Nephron (organoid): ENCODE measurements around the gene GINS2.

Experiments used
- H3K27ac Mint-ChIP-seq, 3 experiments: 2 replicates each; pipeline ENCODE4 v1.8.0; 2020; ENCODE audit warnings: mixed read lengths in 3 of 3, mild to moderate bottlenecking in 2 of 3, moderate library complexity in 1 of 3
- H3K27me3 Mint-ChIP-seq: 2 replicates; pipeline ENCODE4 v1.8.0; 2021; ENCODE audit warnings: low read depth, mild to moderate bottlenecking, moderate library complexity, mixed read lengths
- H3K36me3 Mint-ChIP-seq: 2 replicates; pipeline ENCODE4 v1.8.0; 2020; ENCODE audit warnings: low read depth, mixed read lengths
- H3K4me1 Mint-ChIP-seq: 2 replicates; pipeline ENCODE4 v1.8.0; 2020; ENCODE audit warnings: mixed read lengths
- H3K4me3 Mint-ChIP-seq, 3 experiments: 2 replicates each; pipeline ENCODE4 v1.8.0; 2020; ENCODE audit warnings: mild to moderate bottlenecking in 3 of 3, mixed read lengths in 3 of 3, moderate library complexity in 2 of 3
- H3K9me3 Mint-ChIP-seq: 2 replicates; pipeline ENCODE4 v1.8.0; 2020; ENCODE audit warnings: mixed read lengths
- TF ChIP-seq, protein P1 (sequence below), 3 experiments: fragments of 200-600 bp; sonication (generic); IDR thresholded peaks; one replicate each; pipeline ENCODE4 v1.5.0; 2021; ENCODE audit warnings: antibody characterized with exemption in 3 of 3; ENCODE audit not compliant: unreplicated experiment in 3 of 3

GINS2 gene

DNA sequence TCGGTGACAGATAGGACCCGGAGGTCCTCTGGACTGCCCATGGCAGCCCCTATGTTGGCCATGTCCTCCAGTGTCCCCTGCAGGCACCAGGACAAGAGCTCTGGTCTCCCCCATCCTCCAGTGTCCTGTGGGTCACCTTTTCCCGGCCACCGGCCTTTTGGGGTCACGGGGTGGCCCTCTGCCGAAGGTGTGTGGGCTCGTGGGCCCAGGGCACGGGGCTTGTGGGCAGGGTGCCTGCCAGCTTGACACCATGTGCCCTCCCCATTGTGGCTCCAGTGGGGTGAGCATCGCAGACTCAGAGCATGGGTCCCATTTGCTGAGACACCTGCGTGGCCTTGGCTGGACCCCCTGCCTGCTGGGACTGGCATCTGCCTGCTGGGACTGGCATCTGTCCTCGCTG lies 57.5 kb downstream of the GINS2 start:
- Mint-ChIP-seq H3K27me3 (no peaks in the 10 kb centered on the region), H3K4me3 (no peak overlapping the region), H3K27ac (no peak overlapping the region), H3K9me3 (peaks cover 3% of the 10 kb centered on the region), H3K36me3 (peaks cover 19% of the 10 kb centered on the region), H3K4me1 (peaks cover 23% of the 10 kb centered on the region)
- TF ChIP-seq, protein P1, sequence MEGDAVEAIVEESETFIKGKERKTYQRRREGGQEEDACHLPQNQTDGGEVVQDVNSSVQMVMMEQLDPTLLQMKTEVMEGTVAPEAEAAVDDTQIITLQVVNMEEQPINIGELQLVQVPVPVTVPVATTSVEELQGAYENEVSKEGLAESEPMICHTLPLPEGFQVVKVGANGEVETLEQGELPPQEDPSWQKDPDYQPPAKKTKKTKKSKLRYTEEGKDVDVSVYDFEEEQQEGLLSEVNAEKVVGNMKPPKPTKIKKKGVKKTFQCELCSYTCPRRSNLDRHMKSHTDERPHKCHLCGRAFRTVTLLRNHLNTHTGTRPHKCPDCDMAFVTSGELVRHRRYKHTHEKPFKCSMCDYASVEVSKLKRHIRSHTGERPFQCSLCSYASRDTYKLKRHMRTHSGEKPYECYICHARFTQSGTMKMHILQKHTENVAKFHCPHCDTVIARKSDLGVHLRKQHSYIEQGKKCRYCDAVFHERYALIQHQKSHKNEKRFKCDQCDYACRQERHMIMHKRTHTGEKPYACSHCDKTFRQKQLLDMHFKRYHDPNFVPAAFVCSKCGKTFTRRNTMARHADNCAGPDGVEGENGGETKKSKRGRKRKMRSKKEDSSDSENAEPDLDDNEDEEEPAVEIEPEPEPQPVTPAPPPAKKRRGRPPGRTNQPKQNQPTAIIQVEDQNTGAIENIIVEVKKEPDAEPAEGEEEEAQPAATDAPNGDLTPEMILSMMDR (IDR thresholded peaks at IDR 0.05; ENCODE audit: unreplicated experiment in 3 of 3): no peak

DNA sequence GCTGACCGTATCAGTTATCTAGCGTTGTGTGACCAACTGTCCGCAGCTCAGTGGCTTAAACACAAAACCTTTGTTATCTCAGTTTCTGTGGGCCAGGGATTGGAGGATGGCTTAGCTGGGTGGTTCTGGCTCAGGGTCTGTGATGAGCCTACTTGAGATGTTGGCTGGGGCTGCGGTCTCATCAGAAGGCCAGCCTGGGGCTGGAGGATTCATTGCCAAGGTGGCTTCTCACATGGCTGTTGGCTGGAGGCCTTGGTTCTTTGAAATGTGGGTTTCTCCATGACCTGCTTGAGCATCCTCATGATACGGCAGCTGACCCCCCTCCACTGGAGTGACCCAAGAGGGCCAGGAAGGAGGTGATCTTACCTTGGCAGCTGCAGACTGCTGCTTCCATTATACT lies 58.9 kb downstream of the GINS2 start:
- TF ChIP-seq, protein P1 (IDR thresholded peaks at IDR 0.05; ENCODE audit: unreplicated experiment in 3 of 3): no peak
- Mint-ChIP-seq H3K4me3 (no peak overlapping the region), H3K27ac (no peak overlapping the region), H3K27me3 (no peaks in the 10 kb centered on the region), H3K36me3 (peaks cover 19% of the 10 kb centered on the region), H3K9me3 (peaks cover 3% of the 10 kb centered on the region), H3K4me1 (peaks cover 31% of the 10 kb centered on the region)

DNA sequence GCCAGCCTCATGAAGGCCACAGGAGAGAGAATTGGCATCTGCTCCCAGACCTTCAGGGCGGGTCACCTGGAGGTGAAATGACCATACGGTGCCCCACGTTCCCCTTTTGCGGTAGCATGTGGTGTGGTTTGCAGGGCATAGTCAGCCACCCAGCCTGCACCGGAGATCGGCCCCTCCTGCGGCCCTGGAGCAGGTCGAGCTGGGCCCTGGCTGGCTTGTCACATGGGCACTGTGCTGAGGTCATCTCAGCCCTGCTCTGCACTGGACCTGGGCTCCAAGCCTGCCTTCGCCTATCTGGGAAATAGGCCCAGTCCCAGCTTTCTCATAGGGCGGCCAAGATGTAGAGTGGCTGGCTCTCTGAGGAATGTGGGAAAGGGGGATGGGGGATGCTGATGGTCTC lies 59.4 kb downstream of the GINS2 start:
- Mint-ChIP-seq H3K4me1 (peaks cover 31% of the 10 kb centered on the region), H3K27ac (no peak overlapping the region), H3K27me3 (no peaks in the 10 kb centered on the region), H3K36me3 (peaks cover 19% of the 10 kb centered on the region), H3K4me3 (no peak overlapping the region), H3K9me3 (peaks cover 3% of the 10 kb centered on the region)
- TF ChIP-seq, protein P1 (IDR thresholded peaks at IDR 0.05; ENCODE audit: unreplicated experiment in 3 of 3): no peak

DNA sequence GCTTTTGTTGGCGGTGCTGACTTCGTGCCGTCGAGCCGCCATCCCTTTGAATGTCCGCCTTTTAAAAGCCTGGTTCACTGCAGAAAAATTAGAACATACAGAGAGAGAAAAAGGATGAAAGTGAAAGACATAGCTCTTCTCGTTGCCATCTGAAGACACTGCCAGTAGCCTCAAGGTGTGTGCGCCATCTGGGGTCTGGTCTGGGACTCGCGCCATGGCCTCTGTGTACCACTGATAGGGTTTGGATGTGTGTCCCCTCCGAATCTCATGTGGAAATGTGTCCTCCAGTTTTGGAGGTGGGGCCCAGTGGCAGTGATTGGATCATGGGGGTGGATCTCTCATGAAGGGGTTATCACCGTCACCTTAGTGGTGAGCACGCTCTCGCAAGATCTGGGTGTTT lies 60.1 kb downstream of the GINS2 start:
- peaks cover 33% of the 10 kb centered on the region for H3K4me1 Mint-ChIP-seq
- TF ChIP-seq, protein P1 (IDR thresholded peaks at IDR 0.05; ENCODE audit: unreplicated experiment in 3 of 3): peak in 1 of 3 experiments; percentile 9
- peak overlapping the region; percentile 19 to 51 (median 31) for H3K27ac Mint-ChIP-seq
- H3K9me3 Mint-ChIP-seq: peaks cover 3% of the 10 kb centered on the region
- peaks cover 19% of the 10 kb centered on the region for H3K36me3 Mint-ChIP-seq
- H3K27me3 Mint-ChIP-seq: no peaks in the 10 kb centered on the region
- peak overlapping the region in 2 of 3 experiments; percentile 56 for H3K4me3 Mint-ChIP-seq

DNA sequence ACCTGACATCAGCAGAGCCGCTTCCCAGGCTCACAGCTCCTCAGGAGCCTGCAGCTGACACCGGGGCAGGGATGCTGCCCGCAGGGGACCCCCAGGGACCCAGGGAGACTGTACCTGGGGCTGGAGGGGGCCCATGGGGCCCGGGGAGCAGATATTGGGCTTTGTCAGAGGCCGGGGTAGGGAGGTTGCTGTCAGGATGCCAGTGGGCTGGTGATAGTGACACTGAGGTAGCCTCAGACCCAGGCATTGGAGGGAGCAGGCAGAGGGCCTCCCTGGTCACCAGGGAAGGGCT lies 60.5 kb downstream of the GINS2 start:
- Mint-ChIP-seq H3K27me3 (peaks cover 3% of the 10 kb centered on the region), H3K9me3 (peaks cover 3% of the 10 kb centered on the region), H3K36me3 (peaks cover 19% of the 10 kb centered on the region), H3K4me1 (peaks cover 37% of the 10 kb centered on the region), H3K4me3 (no peak overlapping the region), H3K27ac (no peak overlapping the region)
- TF ChIP-seq, protein P1 (IDR thresholded peaks at IDR 0.05; ENCODE audit: unreplicated experiment in 3 of 3): no peak

DNA sequence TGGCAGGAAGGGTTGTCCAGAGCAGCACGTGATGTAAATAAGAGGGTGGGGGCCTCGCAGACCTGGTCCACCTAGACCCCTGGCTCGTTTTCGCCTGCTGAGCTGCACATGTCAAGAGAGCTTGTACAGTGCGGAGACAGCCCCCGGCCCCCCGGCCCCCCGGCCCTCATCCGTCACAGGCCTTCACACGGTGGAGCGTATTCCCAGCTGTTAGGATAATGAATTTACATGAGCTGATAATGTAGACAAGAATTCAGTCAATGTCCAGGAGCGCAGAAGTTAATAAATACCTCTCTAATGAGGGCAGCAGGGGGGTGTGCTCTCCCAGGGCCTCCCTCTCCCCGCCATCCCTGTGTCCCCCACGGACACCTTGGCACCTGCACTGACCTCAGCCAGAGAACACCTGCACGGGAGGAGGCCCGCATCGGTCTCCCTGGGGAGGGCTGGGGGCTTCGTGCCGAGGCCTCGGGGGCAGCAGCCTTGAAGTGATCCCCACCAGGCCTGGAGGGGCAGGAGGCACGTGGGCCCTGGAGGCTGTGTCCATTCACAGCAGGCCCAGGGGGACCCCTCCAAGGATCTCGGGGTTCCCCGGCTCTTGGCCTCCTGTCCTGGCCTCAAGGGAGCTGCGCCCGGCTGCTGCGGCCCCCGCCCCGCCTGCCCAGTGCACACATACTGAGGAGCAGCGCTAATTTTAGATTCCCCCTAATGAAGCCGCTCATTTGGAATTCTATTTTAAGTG lies 61.1 kb downstream of the GINS2 start:
- Mint-ChIP-seq H3K4me3 (no peak overlapping the region), H3K9me3 (peaks cover 3% of the 10 kb centered on the region), H3K36me3 (peaks cover 21% of the 10 kb centered on the region), H3K27me3 (peaks cover 4% of the 10 kb centered on the region), H3K27ac (peak overlapping the region in 2 of 3 experiments; percentile 32 to 33), H3K4me1 (peaks cover 42% of the 10 kb centered on the region)
- TF ChIP-seq, protein P1 (IDR thresholded peaks at IDR 0.05; ENCODE audit: unreplicated experiment in 3 of 3): no peak
